Lower leg skin (tissue), 4 donors: ENCODE results near the gene GASK1A. TPM values are rescaled to one million over a fixed set of nuclear protein-coding genes. Genes with fewer than 3 reads are reported as not detected.
"Not testable (repeated sequence)": the region's sequence is repeated elsewhere in the genome, so short reads cannot be mapped to it uniquely, and the experiment has no call there.

Source experiments
- DNase-seq, 2 donors: peaks; one replicate each; pipeline ENCODE4 v3.0.0-alpha.2; 2019; ENCODE audit warnings: low spot score in 2 of 2
- H3K4me3 ChIP-seq: fragments of 200-600 bp; sonication (generic); 2 replicates; pipeline ENCODE4 v1.5.1; 2017; ENCODE audit warnings: mild to moderate bottlenecking, low read depth; ENCODE audit not compliant: poor library complexity, severe bottlenecking
- POLR2A ChIP-seq, 2 donors: fragments of 450-650 bp; IDR thresholded peaks; one replicate each; pipeline ENCODE4 v1.6.1; 2016 to 2017; ENCODE audit warnings: antibody characterized with exemption in 2 of 2, mild to moderate bottlenecking in 1 of 2, moderate library complexity in 1 of 2
- WGBS, 2 donors: methylation state at CpG; one replicate each; pipeline ENCODE4 v1.1.5; 2018; 5-methylcytosine and 5-hydroxymethylcytosine counted together
- intact Hi-C: fragments of 100-400 bp; cut with DNase I; formaldehyde crosslinking; loops from one replicate; pipeline ENCODE4 v1.15.0; 2023; ENCODE audit warnings: low total_unique reads
- total RNA-seq, 4 donors: library from RNA; depleted of rRNA; stranded (reverse); fragments of >200 nt; gene quantifications; one replicate each; pipeline ENCODE4 v1.1.0, GENCODE V29; 2016
- TF ChIP-seq, protein P1 (sequence below), 3 donors: fragments of 450-650 bp; IDR thresholded peaks; one replicate each; pipeline ENCODE4 v1.5.1; 2016; ENCODE audit warnings: antibody characterized with exemption in 3 of 3, mild to moderate bottlenecking in 3 of 3, moderate library complexity in 2 of 3

Gene GASK1A
- total RNA-seq, 4 donors from 2014 or later = 1.4 to 5.6 (median 3.3) TPM

DNA sequence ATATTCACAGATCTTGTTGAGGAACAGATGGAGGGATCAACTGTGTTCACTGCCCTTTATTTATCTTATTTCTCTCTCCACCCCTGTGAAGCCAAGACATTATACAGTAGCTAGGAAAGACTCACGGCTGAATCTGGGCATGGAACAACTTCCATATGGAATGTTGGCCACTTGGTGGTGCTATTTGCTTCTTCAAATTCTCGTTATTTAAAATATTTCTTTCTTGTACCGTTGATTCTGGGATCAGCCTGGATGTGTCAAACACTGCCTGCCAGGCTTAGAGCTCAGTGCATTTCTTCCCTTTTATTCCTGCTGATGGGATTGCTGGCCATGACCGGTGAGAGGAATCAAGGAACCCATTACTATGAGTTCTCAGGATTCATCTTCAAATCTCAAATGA, 17.5 kb upstream of the GASK1A start:
- 2 to 3% methylated on average over 4 of the region's 4 CpGs for WGBS, 2 donors
- TF ChIP-seq, protein P1, sequence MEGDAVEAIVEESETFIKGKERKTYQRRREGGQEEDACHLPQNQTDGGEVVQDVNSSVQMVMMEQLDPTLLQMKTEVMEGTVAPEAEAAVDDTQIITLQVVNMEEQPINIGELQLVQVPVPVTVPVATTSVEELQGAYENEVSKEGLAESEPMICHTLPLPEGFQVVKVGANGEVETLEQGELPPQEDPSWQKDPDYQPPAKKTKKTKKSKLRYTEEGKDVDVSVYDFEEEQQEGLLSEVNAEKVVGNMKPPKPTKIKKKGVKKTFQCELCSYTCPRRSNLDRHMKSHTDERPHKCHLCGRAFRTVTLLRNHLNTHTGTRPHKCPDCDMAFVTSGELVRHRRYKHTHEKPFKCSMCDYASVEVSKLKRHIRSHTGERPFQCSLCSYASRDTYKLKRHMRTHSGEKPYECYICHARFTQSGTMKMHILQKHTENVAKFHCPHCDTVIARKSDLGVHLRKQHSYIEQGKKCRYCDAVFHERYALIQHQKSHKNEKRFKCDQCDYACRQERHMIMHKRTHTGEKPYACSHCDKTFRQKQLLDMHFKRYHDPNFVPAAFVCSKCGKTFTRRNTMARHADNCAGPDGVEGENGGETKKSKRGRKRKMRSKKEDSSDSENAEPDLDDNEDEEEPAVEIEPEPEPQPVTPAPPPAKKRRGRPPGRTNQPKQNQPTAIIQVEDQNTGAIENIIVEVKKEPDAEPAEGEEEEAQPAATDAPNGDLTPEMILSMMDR (IDR thresholded peaks at IDR 0.05) = peak in 1 of 3 donors; percentile 7
- no peak for TF ChIP-seq POLR2A (IDR thresholded peaks at IDR 0.05)
- peak in 1 of 2 donors; percentile 39 for DNase-seq
- intact Hi-C loops = loop anchor here (5.0 kb wide), 1 partner anchor 196 kb away; no protein-coding TSS in a partner anchor
- H3K4me3 ChIP-seq = no peak overlapping the region

DNA sequence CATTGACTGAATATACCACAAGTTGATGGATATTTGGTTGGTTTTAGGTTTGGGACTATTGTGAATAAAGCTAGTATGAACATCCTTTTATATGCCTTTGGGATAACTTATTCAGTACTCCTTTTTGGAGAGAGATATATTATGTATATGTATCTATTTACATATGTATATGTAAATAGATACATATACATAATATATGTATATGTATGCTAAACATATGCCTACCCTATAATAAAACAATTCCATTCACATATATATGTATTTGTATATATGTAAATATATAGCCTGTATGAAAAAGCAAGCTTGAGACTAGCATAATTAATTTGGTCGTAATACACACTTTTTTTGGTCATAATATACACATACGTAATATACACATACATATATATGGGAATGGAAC, 15.8 kb upstream of the GASK1A start:
- intact Hi-C loops = loop anchor here (5.0 kb wide), 1 partner anchor 194 kb away; no protein-coding TSS in a partner anchor
- DNase-seq = no peak
- H3K4me3 ChIP-seq = no peak overlapping the region
- no peak for TF ChIP-seq POLR2A (IDR thresholded peaks at IDR 0.05)
- WGBS, 2 donors = 48 to 90% methylated on average over 2 of the region's 2 CpGs

DNA sequence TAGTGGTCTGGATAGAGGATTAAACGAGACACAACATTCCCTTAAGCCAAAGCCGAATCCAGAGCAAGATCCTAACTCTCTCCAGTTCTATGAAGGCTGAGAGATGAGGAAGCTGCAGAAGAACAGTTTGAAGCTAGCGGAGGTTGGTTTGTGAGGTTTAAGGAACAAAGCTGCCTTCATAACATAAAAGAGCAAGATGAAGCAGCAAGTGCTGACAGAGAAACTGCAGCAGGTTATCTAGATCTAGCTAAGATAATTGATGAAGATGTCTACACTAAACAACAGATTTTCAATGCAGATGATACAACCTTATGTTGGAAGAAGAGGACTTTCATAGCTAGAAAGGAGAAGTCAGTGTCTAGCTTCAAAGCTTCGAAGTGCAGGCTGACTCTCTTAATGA, 14.8 kb upstream of the GASK1A start:
- no peak for TF ChIP-seq POLR2A (IDR thresholded peaks at IDR 0.05)
- TF ChIP-seq, protein P1 (IDR thresholded peaks at IDR 0.05) = no peak
- WGBS, 2 donors = 91 to 93% methylated on average over 4 of the region's 4 CpGs
- H3K4me3 ChIP-seq = no peak overlapping the region
- DNase-seq = no peak
- intact Hi-C loops = loop anchor here (5.0 kb wide), 1 partner anchor 193 kb away; no protein-coding TSS in a partner anchor

DNA sequence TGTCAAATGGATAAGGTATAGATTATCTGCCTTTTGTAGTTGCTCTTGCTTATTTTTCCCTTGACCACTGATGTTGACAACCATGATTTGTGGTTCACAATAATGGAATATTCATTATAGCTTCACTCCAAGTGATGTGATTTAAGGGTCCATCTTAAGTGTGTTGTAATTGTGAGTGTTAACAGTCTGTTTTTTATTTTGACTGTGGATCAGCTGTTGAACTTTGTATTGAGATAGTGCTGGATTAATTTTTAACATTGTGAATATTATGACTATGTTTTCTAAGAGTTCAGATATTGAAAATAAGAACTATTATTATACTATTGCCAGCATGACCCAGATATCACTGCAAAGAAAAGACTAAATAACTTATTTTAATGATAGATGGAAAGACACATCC, 8.6 kb upstream of the GASK1A start:
- DNase-seq = no peak
- intact Hi-C loops = no loop called here
- H3K4me3 ChIP-seq = no peak overlapping the region
- TF ChIP-seq POLR2A (IDR thresholded peaks at IDR 0.05) = no peak
- TF ChIP-seq, protein P1 (IDR thresholded peaks at IDR 0.05) = no peak

DNA sequence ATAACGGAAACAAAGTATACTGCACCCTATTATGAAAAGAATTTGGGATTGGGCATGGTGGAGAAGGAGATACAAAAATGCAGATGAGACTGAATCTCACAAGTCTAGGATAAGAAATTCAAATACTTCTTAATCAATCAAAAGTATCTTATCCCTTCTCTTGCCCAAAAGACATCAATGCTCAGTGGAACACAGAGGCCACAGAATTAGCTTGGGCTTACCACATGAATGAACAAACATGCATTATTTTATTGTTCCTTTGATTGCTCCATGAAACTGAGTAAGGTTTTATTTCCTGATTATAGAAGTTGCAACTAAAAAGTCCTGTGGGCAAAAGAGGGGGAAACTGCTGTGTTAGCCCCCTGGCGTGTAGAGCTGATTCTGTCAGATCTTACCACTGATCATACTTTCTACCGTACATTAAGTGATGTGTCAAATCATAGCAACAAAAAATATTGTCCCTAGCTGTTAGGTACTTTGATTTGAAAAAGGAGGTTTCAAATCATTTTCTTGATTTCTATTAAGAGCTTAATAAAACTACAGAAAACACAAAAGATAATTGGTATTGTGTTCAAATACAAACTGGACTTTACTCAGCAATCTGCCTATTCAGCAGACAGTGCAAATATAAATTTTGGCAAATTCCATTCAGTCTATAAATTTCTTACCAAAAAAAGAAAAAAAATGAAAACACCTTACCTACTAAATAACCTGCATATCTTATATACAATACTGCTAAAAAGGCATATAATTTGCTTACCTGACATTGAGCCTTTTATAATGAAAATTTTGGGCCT, 7.9 kb upstream of the GASK1A start:
- no peak for TF ChIP-seq POLR2A (IDR thresholded peaks at IDR 0.05)
- TF ChIP-seq, protein P1 (IDR thresholded peaks at IDR 0.05) = no peak
- no peak for DNase-seq
- intact Hi-C loops = no loop called here
- WGBS, 2 donors = 95 to 96% methylated on average over 3 of the region's 3 CpGs
- no peak overlapping the region for H3K4me3 ChIP-seq

DNA sequence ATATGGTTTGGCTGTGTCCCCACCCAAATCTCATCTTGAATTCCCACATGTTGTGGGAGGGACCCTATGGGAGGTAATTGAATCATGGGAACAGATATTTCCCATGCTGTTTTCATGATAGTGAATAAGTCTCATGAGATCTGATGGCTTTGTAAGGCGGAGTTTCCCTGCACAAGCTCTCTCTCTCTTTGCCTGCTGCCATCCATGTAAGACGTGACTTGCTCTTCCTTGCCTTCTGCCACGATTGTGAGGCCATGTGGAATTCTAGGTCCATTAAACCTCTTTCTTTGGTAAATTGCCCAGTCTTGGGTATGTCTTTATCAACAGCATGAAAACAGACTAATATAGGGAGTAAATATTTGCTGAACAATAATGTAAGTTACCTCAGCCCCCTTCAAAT, 4.2 kb upstream of the GASK1A start:
- H3K4me3 ChIP-seq, DNase-seq, intact Hi-C loops: not testable (repeated sequence)
- WGBS, 2 donors = 83 to 94% methylated on average over 3 of the region's 3 CpGs

DNA sequence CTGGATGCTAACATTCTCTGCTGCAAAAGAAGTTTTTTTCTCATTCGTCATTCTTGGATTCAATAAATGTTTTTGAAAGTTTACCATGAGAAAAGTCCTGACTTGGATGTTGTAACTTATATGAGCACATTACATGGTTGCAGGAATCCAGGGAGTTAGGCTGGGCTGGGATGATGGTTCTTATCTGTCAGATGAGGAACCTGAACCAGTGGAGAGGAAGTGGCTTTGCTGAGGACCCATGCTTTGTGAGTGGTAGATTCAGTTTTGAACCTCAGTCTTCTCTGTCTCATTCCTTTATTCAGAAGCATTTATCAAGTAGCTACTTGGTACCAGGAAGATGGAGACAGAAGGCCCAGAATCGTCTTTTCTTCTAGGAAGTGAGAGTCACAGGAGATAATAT, 3.7 kb upstream of the GASK1A start:
- 79 to 90% methylated on average over 2 of the region's 2 CpGs for WGBS, 2 donors
- intact Hi-C loops = no loop called here
- no peak for DNase-seq
- TF ChIP-seq, protein P1 (IDR thresholded peaks at IDR 0.05) = no peak
- TF ChIP-seq POLR2A (IDR thresholded peaks at IDR 0.05) = no peak
- H3K4me3 ChIP-seq = no peak overlapping the region
